ENCODE measurements around the gene MICA.
A peak's percentile ranks its signal among the peaks of the same experiment; 100 is the strongest.

Gene MICA

DNA sequence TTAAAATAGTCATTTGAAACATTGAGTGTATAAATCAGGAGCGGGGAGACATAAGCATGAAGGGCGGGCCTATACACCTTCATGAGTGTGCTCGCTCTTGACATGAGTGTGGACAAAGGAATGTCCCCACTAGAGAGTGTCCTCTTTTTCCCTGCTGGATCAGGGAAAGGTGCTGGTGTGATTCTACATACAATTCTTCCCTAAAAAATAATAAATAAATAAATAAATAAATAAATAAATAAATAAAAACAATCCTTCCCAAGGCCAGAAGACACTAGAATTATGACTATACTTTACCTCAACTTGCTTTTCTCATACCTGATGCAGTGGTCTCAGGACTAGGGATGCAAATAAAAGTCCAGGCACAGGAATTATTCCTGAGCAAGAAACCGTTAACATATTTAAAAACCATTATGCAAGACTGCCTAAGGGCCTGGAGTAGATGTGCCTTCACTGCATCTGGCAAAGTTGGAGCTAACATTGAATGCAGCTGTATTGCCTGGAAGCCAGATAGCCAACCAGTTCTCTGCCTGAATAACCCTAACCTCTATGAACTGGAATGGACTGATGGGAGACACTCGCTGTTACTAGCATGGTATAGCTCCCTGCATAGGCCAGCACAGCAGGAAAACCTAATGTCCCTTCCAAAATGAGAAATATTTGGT lies 57.1 kb downstream of the MICA start:
- DNase-seq (ENCODE audit: low read depth in 3 of 3), result no peak

- DNase-seq (ENCODE audit: low read depth in 3 of 3), result no peak
Measured at GRCh38 chr6:31462026-31462963, 58.9 kb downstream of the MICA start.

DNA sequence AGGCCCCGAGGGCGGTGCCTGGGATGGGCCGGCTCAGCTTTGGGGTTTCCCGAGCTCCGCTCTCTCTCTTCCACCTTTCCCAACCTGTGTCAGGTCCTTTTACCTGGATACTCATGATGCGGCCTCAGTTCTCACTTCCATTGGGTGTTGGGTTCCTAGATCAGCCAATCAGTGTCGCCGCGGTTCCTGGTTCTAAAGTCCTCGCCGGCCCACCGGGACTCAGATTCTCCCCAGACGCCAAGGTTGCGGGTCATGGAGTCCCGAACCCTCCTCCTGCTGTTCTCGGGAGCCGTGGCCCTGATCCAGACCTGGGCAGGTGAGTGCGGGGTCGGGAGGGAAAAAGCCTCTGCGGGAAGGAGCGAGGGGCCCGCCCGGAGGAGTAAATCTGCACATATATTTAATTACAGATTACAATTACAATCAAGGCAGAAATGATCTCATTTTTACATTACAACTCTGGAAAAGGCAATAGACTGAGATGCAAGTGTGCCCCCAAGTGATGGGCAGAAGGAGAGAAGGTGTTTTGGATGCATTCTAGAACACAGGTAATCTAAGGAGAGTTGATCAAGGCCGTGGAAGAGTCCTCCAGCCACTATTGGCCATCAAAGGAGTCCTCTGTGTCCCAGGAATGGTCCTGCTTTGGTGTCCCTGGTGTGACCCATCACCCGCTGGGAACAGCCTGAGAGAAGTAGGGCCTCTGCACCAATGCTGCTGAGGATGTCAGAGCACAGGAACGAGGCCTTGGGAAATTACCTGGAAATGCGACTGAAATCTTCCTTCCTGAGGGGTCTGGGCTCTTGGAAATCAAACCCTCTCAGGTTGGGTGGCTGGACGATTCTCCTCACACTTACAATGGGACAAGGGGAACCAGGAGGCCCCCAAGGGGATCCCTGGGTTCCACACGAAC lies 59.8 kb downstream of the MICA start:
- DNase-seq (ENCODE audit: low read depth in 3 of 3), result peak; percentile 77 to 90 (median 87)

GRCh38 chr6:31464252-31465184 lies 61.1 kb downstream of the MICA start:
- DNase-seq (ENCODE audit: low read depth in 3 of 3), result no peak
